ENCODE measurements around the gene SLC24A3. TPM values are rescaled to one million over a fixed set of nuclear protein-coding genes. Genes with fewer than 3 reads are reported as not detected.

Gene SLC24A3
- total RNA-seq, 4 donors from 2014 or later = 4.2 to 6.4 (median 5.6) TPM

DNA sequence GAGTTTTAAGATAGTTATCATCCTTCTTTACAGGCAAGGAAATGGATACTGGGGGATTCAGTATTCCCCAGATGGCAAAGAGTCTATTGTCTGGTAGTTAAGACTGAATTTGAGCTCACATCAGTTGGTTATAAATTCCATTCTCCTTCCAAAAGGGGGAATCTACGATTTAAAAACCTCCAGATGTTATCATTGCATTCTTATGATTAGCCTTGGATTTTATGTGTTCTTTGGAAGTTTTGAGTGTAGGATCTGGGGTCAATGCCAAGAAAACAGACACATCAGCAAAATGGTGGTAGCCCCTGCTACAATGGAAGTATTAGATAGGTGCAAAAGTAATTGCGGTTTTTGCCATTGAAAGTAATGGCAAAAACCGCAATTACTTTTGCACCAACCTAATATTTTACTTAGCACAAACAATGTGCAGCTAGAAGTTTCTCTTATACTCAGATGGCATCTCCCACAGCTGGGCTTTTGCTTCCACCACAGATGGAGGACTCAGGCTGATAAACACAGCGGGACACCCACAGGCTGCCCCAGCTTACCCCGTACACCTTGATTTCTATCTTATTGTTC is 377.4 kb downstream of the SLC24A3 start:
- no peaks in the 10 kb centered on the region for H3K36me3 ChIP-seq
- 82% methylated on average over 5 of the region's 5 CpGs for WGBS
- H3K27me3 ChIP-seq = no peaks in the 10 kb centered on the region
- no peak for DNase-seq (ENCODE audit: low spot score in 2 of 2)
- H3K4me3 ChIP-seq = no peak overlapping the region
- peaks cover 5% of the 10 kb centered on the region for H3K4me1 ChIP-seq
- no peaks in the 10 kb centered on the region for H3K9me3 ChIP-seq
- H3K27ac ChIP-seq = no peak overlapping the region
- no peak for TF ChIP-seq EP300 (IDR thresholded peaks at IDR 0.05)
- TF ChIP-seq POLR2AphosphoS5 (IDR thresholded peaks at IDR 0.05) = no peak
- TF ChIP-seq POLR2A (IDR thresholded peaks at IDR 0.05) = no peak
- TF ChIP-seq CTCF (IDR thresholded peaks at IDR 0.05) = no peak

GRCh38 chr20:19590382-19590781 is 377.9 kb downstream of the SLC24A3 start:
- Histone ChIP-seq H3K4me1 (peaks cover 5% of the 10 kb centered on the region), H3K4me3 (no peak overlapping the region), H3K9me3 (no peaks in the 10 kb centered on the region), H3K36me3 (no peaks in the 10 kb centered on the region), H3K27ac (no peak overlapping the region), H3K27me3 (no peaks in the 10 kb centered on the region)
- no peak for TF ChIP-seq POLR2AphosphoS5 (IDR thresholded peaks at IDR 0.05)
- TF ChIP-seq POLR2A (IDR thresholded peaks at IDR 0.05) = no peak
- no peak for TF ChIP-seq EP300 (IDR thresholded peaks at IDR 0.05)
- no peak for TF ChIP-seq CTCF (IDR thresholded peaks at IDR 0.05)
- DNase-seq (ENCODE audit: low spot score in 2 of 2) = no peak
- WGBS = 80% methylated on average over 3 of the region's 3 CpGs

- no peak for DNase-seq (ENCODE audit: low spot score in 2 of 2)
- H3K27ac ChIP-seq = no peak overlapping the region
- no peak overlapping the region for H3K4me3 ChIP-seq
- TF ChIP-seq POLR2AphosphoS5 (IDR thresholded peaks at IDR 0.05) = no peak
- no peak for TF ChIP-seq CTCF (IDR thresholded peaks at IDR 0.05)
- no peak for TF ChIP-seq EP300 (IDR thresholded peaks at IDR 0.05)
- TF ChIP-seq POLR2A (IDR thresholded peaks at IDR 0.05) = no peak
- H3K27me3 ChIP-seq = no peaks in the 10 kb centered on the region
- H3K36me3 ChIP-seq = no peaks in the 10 kb centered on the region
- H3K4me1 ChIP-seq = peaks cover 2% of the 10 kb centered on the region
- no peaks in the 10 kb centered on the region for H3K9me3 ChIP-seq
- 94% methylated on average over 7 of the region's 7 CpGs for WGBS
Measured at GRCh38 chr20:19593762-19594161, 381.3 kb downstream of the SLC24A3 start.

DNA sequence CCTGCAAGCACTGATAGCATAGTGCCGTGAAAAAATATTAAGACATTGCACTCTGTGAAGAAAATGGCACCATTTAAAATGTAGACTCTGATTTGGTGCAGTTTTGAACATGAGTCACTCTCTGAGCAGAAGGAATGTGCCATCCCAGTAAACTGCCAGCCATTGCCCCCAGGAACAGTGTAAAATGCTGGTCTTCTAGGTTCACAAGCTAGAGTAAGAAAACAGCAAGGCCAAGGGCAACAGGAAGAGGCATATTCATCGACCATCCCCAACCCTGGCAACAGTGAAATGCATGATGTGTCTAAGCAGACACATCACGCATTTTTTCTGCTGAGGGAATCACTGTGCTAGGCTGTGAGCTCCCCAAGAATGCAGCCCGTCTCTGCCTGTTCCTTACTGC is 382.5 kb downstream of the SLC24A3 start:
- TF ChIP-seq POLR2A (IDR thresholded peaks at IDR 0.05) (no peak), EP300 (IDR thresholded peaks at IDR 0.05) (no peak)
- WGBS = 88% methylated on average over 4 of the region's 4 CpGs
- DNase-seq (ENCODE audit: low spot score in 2 of 2) = no peak
- H3K4me1 ChIP-seq = no peaks in the 10 kb centered on the region
- no peaks in the 10 kb centered on the region for H3K9me3 ChIP-seq
- H3K4me3 ChIP-seq = no peak overlapping the region
- no peak overlapping the region for H3K27ac ChIP-seq
- no peaks in the 10 kb centered on the region for H3K27me3 ChIP-seq
- H3K36me3 ChIP-seq = no peaks in the 10 kb centered on the region

DNA sequence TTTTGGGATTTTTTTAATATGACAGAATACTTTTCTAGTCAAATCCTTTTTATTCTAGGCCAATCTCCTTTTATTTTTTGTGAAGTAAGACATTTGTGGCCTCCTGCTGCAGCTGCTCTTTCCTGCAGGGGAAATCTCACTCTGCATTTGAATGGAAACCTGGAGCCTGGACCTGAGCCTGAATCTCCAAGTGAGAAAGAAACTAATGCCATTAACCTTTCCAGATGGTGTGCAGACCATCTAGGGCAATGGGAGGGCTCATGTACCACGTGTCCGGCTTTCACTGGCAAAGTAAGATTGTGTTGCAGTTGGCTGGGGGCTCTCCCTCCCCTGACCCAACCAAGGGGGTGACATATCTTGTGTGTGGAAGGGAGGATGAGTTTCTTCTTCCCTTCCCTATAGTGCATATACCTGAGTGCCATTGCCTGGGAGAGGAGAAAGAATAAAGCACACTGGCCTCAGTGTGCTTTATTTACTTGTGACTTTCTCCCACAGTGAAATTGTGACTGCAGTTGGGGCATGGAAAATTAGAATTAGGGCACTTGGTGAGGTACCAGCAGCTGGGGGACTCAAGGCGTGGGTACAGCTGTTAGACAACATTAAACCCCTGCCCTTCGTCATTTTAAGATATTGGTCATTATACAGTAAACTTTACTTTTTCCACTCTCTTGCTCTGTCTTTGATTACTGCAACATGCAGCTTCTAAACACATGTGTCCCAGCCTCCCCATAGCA is 385.8 kb downstream of the SLC24A3 start:
- no peak overlapping the region for H3K4me3 ChIP-seq
- H3K36me3 ChIP-seq = no peaks in the 10 kb centered on the region
- no peak for DNase-seq (ENCODE audit: low spot score in 2 of 2)
- no peaks in the 10 kb centered on the region for H3K4me1 ChIP-seq
- no peaks in the 10 kb centered on the region for H3K27me3 ChIP-seq
- WGBS = 76% methylated on average over 4 of the region's 4 CpGs
- no peak overlapping the region for H3K27ac ChIP-seq
- H3K9me3 ChIP-seq = no peaks in the 10 kb centered on the region
- no peak for TF ChIP-seq EP300 (IDR thresholded peaks at IDR 0.05)
- TF ChIP-seq POLR2AphosphoS5 (IDR thresholded peaks at IDR 0.05) = no peak
- TF ChIP-seq POLR2A (IDR thresholded peaks at IDR 0.05) = no peak
- TF ChIP-seq CTCF (IDR thresholded peaks at IDR 0.05) = no peak

Measured in suprapubic skin (tissue), 4 donors.